HG03095 (cell line): ENCODE data around the gene CREBBP.
"Not testable (repeated sequence)": the region's sequence is repeated elsewhere in the genome, so short reads cannot be mapped to it uniquely, and the experiment has no call there.

Source experiments
- ATAC-seq: cut with Tn5 transposase; IDR thresholded peaks from one replicate; pipeline ENCODE4 v1.9.1; 2021; ENCODE audit warnings: moderate library complexity; ENCODE audit not compliant: unreplicated experiment

The CREBBP gene

DNA sequence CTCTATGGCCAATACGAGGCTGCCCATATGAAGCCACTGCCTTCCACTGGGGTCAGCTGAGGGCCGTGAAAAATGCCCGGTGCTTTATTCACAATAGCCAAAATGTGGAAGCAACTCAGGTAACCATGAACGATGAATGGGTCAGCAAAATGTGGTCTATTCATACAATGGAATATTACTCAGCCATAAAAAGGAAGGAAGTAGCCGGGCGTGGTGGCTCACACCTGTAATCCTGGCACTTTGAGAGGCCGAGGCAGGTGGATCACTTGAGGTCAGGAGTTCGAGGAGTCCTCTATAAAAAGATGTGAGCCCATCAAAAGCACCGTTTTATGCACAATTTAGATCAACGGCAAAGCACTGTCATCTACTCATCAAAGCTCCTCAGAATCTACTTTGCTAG lies 158.0 kb downstream of the CREBBP start:
- ATAC-seq: no peak

DNA sequence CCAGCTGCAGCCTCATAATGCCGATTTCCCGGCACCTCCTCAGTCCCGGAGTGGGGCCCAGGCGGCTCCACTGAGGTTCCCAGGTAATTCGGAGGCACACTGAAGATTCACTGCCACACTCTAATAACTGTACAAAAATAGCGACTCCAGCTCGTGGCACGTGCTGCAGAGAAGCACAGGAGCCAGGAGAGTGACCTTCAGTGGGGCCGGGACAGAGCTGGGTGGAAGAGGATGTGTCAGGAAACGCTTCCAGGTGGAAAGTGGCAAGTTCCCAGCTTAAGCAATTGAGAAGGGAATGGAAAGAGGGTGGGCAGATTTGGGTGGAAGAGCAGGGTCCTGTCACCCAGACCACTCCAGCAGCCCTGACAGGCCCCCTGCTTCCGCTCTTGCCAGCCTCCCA lies 160.1 kb downstream of the CREBBP start:
- ATAC-seq: no peak

DNA sequence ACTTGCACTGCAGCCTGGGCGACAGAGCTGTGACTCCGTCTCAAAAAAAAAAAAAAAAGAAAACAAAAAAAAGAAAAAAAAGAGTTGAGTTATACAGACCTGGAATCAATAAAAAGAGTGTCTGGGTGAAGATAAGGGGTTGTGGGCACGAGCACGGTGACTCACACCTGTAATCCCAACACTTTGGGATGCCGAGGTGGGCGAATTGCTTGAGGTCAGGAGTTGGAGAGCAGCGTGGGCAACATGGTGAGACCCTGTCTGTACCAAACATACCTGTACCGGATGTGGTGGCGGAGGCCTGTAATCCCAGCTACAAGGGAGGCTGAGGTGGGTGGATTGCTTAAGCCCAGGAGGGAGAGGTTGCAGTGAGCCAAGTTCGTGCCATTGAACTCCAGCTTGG lies 161.9 kb downstream of the CREBBP start:
- ATAC-seq: no peak

DNA sequence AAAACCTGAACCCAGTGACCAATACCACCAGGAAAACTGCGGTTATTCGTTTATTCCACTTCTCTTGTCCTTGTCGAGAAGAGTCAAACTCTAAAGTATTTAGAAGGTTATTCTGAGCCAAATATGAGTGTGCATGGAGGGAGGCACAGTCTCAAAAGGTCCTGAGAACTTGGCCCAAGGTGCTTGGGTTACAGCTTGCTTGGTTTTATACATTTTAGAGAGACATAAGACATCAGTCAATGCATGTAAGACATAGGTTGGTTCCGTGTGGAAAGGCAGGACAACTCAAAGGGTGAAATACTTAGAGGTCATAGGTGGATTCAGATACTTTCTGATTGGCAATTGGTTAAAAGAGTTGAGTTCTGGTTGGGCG lies 162.5 kb downstream of the CREBBP start:
- no peak for ATAC-seq

DNA sequence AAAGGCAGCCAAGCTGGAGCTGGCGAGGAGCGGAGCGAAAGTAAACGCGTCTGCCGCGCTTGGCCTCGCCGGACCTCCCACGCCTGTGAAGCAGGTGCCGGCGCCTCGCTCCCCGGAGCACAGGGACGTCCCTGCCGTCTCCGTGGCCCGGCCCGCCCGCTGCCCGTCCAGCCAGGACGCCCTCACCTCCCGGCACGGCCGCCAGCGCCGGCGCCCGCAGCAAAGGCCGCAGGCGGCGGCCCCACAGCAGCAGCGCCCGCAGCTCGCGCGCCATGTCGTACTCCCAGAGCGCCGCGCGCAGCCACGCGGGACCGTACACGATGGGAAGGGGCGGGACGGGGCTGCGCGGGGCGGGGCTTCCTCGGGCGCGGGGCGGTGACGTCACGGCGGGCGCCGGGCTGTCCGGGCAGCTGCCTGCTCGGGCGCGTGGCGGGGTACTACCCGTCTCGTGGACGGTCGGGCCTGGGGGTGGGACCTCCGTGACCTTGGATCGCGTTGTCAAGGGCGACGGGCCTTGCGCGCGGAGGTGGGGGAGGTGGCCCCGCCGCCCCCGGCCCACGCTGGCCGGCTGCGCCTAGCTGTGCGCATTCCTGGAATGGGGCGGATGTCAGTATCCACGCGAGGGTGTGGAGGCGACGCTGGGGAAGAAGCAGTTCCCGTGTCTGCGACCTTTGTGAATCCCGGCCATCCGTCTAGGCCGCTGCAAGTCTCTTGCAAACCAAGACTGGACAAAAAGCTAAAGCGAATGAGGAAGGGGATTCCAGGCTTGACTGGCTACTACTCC lies 163.1 kb downstream of the CREBBP start, which contains the start of gene TRAP1:
Gene TRAP1 (minus strand): TSS at position 290 of the 784 bp plus-strand sequence. CDS start 16 bp downstream, at position 274.
- peak; percentile 81 for ATAC-seq

DNA sequence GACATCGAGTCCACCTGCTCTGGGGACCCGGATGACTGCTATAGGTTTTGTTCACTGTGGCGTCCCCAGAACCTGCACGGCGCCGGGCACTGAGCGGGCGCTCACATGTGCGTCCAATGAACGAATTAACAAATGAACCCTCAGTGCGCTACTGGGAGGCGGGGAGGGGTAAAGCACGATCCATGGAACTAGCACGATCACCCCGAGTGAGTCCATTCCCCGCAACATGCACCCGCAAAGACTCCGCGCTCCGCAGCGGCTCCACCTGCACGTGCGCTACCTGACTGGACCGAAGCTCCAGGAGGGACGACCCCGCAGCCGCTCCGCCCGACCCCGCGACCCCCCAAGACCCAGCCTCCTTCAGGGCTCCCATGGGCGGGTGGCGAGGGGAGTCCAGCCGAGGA lies 163.7 kb downstream of the CREBBP start:
- ATAC-seq: peak; percentile 25

DNA sequence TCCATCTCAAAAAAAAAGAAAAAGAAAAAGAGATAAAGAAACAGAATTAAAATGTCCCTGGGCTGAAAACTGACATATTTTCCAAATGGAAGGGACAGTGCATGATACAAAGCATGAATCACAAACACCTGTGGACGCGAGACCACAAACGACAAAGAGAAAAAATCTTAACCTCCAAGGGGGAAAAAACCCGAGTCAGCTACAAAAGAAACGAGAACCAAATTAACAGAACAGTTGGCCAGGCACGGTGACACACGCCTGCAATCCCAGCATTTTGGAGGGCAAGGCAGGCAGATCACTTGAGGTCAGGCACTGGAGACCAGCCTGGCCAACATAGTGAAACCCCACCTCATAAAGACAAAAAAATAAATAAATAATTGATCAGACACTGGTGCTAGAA lies 165.1 kb downstream of the CREBBP start:
- ATAC-seq: no peak

DNA sequence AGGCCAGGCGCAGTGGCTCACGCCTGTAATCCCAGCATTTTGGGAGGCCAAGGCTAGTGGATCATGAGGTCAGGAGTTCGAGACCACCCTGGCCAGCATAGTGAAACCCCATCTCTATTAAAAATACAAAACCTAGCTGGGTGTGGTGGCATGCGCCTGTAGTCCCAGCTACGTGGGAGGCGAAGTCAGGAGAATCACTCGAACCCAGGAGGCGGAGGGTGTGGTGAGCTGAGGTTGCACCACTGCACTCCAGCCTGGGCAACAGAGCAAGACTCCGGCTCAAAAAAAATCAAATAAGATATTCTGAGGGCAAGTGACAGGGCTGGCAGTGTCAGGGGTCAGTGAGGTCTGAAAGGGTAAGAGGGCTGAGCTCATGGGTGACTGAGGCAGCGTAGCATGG lies 166.1 kb downstream of the CREBBP start:
- not testable (repeated sequence) for ATAC-seq

DNA sequence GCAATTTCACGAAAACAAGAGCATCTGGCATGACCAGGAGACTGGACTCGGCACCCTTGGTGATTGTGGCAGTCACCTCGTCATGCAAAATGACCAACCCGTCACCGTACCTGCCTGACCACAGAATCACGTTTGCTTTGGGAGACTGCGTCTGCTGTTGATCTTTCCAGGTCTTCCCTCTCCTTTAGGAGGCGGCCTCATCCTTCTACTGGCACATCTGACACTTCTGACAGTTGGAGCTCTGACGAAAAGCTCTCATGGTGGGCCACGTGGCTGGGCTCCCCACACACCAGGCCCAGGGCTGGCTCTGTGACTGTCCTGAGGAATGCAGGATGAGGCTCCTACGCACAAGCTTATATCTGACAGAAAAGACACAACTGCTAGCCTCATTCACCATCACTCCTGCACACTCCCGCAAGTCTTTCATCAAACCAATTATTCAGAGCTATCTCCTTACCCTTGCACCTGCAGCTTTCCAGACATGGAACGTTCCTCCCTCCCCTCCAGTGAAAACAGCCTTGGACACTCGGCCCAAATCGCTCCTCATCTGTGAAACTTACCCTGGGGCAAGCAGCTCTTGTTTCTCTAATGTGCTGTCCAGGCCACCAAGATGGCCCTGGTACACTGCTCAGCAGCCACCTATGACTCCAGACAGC lies 166.8 kb downstream of the CREBBP start:
- ATAC-seq: no peak

DNA sequence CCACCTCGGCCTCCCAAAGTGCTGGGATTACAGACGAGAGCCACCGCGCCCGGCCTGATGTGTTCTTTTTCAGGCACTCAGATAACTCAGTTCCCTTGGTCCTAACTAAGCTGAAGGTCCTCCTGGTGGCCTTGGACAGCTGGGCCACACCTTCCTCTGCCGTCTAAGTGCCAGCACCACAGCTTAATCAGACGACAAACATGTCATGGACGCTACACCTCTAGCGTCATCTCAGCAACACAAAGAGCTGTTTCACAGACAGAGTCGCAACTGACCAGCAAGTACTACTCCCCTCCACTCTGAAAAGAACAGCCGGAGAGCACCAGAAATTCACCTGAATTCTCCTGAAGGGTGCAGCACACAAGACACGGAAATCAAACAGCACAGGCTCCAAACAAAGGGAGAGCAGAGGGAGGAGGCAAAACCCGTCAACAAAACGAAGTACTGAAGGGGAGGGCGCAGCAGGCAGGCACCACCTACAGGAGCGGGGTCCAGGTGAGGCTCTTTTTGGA lies 167.6 kb downstream of the CREBBP start:
- no peak for ATAC-seq

DNA sequence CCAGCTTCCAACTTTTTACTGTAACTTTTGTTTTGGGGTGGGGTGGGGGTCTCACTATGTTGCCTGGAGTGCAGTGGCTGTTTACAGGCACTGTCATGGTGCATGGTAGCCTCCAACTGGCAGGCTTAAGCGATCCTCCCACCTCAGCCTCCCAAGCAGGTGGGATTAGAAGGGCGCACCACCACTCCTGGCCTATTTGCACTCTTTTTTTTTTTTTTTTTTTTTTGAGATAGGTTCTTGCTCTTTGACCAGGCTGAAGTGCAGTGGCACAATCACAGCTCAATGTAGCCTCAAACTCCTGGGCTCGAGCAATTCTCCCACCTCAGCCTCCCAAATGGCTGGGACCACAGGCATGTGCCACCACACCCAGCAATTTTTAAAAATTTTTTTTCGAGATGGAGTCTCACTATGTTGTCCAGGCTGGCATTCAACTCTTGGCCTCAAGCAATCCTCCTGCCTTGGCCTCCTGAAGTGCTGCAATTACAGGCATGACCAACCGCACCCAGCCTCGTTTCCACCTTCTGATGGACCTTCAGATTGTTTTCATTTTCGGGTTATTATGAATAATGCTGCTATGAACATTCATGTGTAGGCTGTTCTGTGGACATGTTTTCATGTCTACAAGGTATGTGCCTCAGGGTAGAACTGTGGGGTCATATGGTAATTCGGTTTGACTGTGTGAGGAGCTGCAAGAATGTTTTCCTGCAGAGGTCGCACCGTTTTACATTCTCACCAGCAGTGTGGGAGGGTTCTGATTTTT lies 174.1 kb downstream of the CREBBP start:
- ATAC-seq: no peak

DNA sequence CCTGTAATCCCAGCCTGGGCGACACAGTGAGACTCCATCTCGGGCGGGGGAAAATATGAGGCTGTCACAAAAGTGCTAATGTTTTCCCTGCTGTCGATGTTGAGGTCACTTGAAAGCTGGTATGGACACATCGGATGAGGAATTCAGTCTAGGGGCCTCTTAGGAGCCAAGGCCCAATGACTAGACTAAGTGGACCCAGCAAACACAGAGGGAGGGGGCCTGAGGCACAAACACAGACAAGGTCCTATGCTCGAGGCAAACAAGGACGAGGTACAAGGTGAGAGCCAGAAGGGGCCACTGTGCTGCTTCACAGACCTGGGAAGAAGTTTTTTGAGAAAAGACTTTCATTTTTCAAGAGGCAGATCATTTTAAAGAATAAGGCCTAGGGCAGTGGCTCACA lies 178.4 kb downstream of the CREBBP start:
- no peak for ATAC-seq

DNA sequence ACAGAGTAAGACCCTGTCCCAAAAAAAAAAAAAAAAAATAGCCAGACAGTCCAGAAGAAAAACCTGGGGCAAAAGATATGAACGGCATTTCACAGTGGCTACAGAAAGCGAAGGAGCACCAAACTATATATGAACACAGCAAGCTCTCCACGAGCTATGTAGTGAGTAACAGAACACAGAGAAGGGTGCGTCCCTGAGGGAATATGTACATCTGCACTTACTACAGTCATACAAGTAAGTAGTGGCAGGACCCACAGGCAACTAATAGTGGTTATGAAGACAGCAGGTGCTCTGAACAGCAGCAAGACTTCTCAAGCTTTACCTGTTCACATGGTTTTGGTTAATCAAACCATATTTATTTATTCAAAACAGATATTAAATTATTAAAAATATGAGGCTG lies 179.0 kb downstream of the CREBBP start:
- ATAC-seq: no peak

DNA sequence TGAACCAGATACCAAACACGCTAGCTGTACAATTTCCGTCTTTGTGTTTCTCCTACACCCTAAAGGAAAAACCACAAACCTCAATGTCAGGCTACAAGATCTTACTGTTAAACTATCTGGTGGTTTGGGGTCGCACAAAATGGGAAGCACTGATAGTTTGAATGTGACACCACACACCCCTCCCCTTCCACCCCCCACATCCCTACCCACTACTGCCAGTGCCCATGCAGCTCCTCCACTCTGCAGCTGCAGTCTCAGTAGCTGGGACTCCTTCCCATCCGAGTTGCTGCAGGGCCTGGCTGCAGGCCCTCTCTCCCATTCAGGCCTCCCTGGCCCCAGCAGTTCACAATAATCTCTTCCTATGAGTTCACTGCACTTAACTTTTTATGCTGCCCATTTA lies 181.6 kb downstream of the CREBBP start:
- ATAC-seq: no peak

DNA sequence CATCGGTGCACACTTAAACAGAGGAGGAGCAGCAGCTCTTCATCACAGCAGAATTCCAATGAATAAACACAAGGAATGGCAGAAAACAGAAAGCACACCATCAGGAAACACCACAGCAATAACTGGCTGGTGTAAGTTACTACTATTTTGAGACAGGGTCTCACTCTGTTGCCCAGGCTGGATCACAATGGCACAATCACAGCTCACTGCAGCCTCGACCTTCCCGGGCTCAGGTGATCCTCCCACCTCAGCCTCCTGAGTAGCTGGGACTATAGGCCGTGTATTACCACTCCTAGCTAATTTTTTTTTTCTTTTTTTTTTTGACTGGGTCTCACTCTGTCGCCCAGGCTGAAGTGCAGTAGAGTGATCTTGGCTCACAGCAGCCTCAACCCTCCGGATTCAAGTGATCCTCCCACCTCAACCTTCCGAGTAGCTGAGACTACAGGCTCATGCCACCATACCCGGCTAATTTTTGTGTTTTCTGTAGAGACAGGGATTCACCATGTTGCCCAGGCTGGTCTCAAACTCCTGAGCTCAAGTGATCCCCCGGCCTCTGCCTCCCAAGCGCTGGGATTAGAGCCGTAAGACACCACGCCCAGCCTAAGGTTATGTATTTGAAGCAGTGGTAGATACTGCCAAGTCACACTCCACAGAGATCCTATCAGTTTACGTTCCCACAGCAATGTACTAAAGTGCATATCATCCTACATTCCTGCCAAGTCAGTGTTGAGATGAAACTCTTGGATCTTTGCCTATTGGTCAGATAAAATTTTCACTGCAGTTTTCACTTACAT lies 183.9 kb downstream of the CREBBP start:
- ATAC-seq: no peak

DNA sequence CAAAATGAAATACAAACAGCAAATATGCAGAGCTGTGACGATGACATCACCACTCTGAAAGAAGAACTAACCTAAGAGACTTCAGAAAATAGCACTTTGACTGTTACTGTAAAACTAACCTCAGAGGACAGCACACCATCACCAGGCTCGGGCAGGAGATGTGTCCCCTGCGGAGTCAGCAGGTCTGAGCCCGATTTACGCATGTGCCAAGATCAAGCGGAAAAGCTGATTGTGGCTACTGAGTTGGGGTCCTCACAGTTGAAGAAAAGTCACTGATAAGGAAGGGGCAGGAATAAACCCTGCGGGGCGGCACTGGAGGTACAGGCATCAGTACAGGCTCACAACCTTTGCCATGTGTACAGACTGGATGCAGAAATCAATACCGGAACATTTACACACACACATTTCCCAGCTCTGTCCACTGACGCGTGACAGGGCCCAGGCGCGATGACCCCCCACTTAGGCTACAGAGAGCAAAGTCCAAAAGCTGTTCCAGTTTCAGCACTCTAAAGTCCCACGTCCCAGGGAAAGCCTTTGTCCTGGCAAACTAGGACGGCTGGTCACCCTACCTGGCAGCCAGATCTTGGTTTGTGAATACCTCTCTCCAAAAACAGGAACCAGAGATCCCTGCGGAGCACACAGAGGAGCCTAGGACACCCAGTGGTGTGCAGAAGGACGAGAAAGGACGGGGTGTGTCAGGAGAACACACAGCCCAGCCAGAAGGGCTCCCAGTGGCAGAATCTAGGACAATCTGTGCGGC lies 184.7 kb downstream of the CREBBP start:
- no peak for ATAC-seq

DNA sequence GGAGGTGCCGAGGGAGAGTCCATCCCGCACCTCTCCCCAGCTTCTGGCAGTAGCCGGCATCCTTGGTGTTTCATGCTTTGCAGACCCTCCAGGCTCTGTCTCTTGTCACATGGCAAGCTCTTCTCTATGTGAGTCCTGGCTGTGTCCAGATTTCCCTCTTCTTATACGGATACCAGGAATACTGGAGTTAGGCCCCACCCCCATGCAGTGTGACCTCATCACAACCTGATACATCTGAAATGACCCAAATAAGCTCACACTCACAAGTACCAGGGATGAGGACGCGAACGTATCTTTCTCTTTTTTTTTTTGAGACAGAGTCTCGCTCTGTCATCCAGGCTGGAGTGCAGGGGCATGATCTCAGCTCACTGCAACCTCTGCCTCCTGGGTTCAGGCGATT lies 186.5 kb downstream of the CREBBP start:
- ATAC-seq: no peak

DNA sequence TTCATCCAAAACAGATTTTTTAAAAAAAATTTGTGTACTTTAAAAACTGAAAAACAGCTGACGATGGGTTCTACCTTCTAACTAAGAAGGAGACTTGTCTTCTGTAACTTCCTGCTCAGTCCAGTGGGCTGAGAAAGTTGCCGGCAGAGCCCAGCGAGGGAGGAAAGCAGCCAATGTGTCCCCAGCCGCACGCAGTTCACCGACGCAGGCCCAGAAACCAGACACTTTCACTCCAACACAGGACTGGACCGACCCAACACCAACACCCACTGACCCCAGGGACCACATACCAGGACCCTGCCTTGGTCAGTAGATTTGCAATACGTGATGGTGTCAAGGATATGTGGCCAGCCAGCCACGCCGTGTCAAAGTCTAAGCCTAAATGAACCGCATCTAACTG lies 188.8 kb downstream of the CREBBP start:
- no peak for ATAC-seq

DNA sequence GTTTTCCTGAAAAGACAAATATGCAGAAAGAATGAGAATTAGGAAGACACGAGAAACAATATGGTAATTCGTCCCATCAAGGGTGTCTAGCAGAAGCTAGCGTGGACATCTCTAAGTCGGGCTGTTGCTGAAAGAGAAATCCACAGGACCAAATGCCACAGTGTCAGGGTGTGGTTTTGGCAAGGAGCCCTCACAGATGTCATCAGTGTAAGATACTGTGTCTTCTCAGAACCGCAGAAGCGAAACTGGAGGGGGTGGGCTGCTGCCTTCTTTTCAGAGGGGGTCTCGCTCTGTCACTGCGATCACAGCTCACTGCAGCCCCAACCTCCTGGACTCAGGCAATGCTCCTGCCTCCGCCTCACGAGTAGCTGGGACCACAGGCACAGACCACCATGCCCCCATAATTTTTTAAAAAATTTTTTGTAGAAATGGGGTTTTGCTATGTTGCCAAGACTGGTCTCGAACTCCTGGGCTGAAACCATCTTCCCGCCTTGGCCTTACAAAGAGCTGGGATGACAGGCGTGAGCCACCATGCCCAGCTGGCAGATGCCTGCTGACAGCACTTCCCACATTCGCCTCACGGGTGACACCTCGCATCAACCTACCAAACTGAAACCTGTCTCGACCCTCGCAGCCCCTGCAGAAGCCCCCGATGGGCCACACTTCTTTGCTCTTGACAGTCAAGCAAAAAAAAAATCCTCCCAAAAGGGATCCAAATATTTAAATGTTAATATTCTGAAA lies 189.4 kb downstream of the CREBBP start:
- ATAC-seq: no peak
